HFF-Myc (cell line): ENCODE data around the gene TRABD.

Source experiments
- DNase-seq: peaks from one replicate; pipeline ENCODE4 v3.0.0-alpha.2; 2011; ENCODE audit warnings: low read depth; ENCODE audit errors: extremely low read depth
- H3K4me3 ChIP-seq: replicated peaks from 2 replicates; pipeline ENCODE4 v1.5.1; 2011; ENCODE audit warnings: low read depth, mild to moderate bottlenecking, control low read depth, low read length
- TF ChIP-seq, protein P1 (sequence below): IDR thresholded peaks from 2 replicates; pipeline ENCODE4 v1.5.1; 2012; ENCODE audit warnings: mild to moderate bottlenecking, low read depth, low read length, control low read depth; ENCODE audit errors: missing control alignments

TRABD gene

DNA sequence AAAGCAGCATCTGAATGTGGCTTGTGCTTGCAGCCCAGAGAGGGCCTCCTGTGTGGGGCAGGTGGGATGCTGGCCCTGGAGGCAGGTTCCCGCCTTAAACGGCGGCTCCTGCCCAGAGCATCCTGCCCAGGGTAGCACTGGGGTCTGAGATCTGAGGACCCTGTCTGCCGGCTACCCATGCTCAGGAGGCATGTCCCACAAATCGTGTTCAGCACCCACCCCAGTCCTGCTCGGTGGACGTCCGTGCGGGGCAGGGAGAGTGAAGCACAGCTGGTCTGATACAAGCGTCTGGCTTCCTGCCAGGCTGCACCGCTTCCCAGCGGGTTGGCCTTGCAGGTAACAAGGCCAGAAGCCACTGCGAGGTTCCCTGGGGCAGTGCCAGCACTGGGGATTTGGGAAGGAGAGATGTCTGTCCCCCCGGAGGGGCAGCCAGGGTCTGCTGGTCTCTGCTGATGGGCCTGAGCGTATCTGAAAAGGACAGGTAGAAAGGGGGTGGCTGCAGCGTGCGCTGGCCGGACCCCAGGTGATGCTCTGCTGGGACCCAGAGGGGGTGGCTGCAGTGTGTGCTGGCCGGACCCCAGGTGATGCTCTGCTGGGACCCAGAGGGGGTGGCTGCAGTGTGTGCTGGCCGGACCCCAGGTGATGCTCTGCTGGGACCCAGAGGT lies 3.6 kb downstream of the TRABD start:
- TF ChIP-seq, protein P1, sequence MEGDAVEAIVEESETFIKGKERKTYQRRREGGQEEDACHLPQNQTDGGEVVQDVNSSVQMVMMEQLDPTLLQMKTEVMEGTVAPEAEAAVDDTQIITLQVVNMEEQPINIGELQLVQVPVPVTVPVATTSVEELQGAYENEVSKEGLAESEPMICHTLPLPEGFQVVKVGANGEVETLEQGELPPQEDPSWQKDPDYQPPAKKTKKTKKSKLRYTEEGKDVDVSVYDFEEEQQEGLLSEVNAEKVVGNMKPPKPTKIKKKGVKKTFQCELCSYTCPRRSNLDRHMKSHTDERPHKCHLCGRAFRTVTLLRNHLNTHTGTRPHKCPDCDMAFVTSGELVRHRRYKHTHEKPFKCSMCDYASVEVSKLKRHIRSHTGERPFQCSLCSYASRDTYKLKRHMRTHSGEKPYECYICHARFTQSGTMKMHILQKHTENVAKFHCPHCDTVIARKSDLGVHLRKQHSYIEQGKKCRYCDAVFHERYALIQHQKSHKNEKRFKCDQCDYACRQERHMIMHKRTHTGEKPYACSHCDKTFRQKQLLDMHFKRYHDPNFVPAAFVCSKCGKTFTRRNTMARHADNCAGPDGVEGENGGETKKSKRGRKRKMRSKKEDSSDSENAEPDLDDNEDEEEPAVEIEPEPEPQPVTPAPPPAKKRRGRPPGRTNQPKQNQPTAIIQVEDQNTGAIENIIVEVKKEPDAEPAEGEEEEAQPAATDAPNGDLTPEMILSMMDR, result no peak
- DNase-seq, result no peak
- peak overlapping the region; percentile 24; the same call in 1 of the 2 replicates for H3K4me3 ChIP-seq

- H3K4me3 ChIP-seq, result peak overlapping the region; percentile 24
- TF ChIP-seq, protein P1, result no peak
- DNase-seq, result no peak
Measured at GRCh38 chr22:50189849-50190181, 4.1 kb downstream of the TRABD start.

DNA sequence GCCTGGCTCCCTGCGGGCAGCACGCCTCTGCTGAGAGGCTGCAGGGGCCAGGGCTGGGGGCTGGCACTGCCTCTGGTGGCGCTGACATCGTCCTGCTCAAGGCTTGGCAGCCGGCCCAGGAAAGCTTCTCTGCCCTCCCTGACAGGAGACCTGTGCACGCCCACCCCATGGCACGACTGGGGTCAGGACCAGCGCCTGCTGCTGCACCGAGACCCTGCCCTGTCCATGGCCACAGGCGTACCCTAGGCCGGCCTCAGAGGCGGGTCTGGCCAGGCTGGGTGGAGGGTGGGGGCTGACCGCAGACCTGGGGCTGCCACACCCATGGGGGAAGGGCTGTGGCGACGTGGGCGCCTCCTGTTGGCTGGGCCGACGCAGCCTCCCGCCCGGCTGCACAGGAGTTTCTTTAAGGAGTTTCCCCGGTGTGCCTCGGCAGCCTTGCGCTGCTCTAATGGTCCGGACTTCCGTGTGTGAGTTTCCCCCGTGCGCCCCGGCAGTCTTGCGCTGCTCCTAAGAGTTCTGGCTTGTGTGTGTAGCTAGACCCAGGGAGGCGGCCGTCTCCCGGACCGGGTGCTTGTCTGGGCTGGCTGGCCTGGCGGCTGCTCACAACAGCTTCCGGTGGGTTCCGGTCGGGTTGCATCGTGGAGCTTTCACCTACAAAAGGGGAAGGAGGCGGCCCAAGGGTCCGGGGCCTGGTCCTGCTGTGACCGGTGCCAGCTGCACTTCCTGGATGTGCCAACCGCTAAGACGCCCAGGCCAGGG lies 4.6 kb downstream of the TRABD start:
- TF ChIP-seq, protein P1, result peak; percentile 41
- DNase-seq, result no peak
- H3K4me3 ChIP-seq, result peak overlapping the region; percentile 24

DNA sequence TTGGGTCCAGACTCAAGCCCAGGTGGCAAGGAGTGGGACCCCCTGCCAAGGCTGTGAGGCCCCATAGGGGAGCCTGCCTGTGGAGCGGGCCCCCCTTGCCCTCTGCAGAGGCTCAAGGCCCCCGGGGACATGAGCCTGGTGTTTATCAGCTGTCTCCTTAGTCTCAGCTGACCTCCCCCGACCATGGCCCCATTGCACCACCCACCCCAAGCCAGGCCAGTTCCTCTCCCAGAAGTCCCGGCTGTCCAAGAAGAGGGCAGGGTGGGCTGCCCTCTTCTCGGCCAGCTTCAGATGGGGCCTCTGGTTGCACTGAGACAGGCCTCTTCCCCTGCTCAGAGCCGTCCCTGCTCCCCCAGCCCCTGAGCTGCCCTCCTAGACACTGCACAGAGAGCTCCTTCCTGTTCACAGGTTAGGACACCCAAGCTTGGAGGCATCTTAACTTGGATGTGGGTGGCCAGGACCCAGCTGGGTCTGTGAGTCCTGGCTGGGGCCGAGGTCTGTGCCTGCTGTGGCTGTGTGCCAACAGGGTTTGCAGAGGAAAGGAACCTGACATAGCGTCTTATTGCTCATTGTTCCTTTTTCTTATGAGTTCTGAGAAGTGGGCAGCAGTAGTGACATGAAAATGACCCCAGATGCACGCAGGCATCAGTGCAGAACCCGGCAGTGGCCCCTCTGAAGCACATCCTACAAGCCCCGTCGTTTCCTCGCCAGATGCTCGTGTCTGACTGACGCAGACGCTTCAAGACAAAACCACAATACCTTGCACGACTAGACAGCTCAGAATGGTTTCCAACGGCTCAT lies 5.4 kb downstream of the TRABD start:
- DNase-seq, result no peak
- TF ChIP-seq, protein P1, result no peak
- peak overlapping the region; percentile 24 for H3K4me3 ChIP-seq

DNA sequence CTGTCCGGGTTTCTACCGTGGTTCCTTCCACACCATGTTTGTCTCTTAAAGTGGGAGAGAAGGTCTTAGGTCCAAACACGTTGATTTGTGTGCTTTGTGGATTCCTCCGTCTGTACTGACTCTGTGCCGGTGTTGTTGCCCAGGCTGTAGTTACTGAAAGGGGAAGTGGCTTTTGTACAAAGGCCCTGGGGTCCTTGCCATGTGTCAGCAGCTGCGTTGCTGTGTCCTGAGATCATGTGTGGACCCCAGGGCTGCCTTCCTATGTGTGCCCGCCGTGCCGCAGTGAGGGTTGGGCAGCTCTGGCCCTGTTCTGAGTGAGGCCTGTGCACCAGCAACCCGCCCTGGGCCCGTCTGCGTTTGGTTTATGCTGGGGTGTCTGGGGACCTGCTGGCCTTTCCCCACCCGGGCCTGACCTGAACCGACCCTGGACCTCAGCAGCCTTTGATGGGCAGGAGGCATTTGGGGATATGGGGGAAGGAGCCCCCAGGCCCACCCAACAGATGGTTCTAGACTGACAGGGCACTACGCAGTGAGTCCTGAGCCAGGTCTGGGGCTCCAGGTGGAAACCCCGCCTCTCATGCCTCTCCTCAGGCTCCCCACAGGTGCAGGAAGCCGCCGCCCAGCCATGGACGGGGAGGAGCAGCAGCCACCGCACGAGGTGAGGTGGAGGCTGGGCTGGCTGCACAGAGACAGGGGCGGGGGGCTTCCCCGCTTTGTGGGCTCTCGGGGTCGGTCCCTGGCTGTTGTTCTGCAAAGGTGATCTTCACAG lies 6.9 kb downstream of the TRABD start:
- TF ChIP-seq, protein P1, result no peak
- H3K4me3 ChIP-seq, result no peak overlapping the region
- no peak for DNase-seq

- DNase-seq, result no peak
- no peak overlapping the region for H3K4me3 ChIP-seq
- TF ChIP-seq, protein P1, result no peak
Measured at GRCh38 chr22:50193621-50194020, 7.9 kb downstream of the TRABD start.
